Activated naive CD8-positive, alpha-beta T cell treated with anti-CD3 and anti-CD28 coated beads, Interleukin-2, amount 50 U/mL, for 24 hours (primary cell): Measurements from ENCODE around the gene MRPL1.

ENCODE experiments used
- ATAC-seq: fragments of 150-1000 bp; cut with Tn5 transposase; one replicate; pipeline ENCODE4 v1.10.0; 2021
- DNase-seq: peaks from one replicate; pipeline ENCODE4 v3.0.0; 2021
- H3K27ac Mint-ChIP-seq: one replicate; pipeline ENCODE4 v1.8.0; 2021; ENCODE audit warnings: mild to moderate bottlenecking, mixed read lengths
- H3K27me3 Mint-ChIP-seq: one replicate; pipeline ENCODE4 v1.8.0; 2021; ENCODE audit warnings: mixed read lengths
- H3K36me3 Mint-ChIP-seq: one replicate; pipeline ENCODE4 v1.8.0; 2021; ENCODE audit warnings: low read depth, mixed read lengths
- H3K4me1 Mint-ChIP-seq: one replicate; pipeline ENCODE4 v1.8.0; 2021; ENCODE audit warnings: mixed read lengths
- H3K4me3 Mint-ChIP-seq: one replicate; pipeline ENCODE4 v1.8.0; 2021; ENCODE audit warnings: mild to moderate bottlenecking, moderate library complexity, mixed read lengths
- H3K9me3 Mint-ChIP-seq: one replicate; pipeline ENCODE4 v1.8.0; 2021; ENCODE audit warnings: mixed read lengths

The MRPL1 gene

GRCh38 chr4:77872723-77873445 lies 10.3 kb downstream of the MRPL1 start:
- H3K36me3 Mint-ChIP-seq: peaks cover 38% of the 10 kb centered on the region
- ATAC-seq: no peak
- no peak overlapping the region for H3K27ac Mint-ChIP-seq

DNA sequence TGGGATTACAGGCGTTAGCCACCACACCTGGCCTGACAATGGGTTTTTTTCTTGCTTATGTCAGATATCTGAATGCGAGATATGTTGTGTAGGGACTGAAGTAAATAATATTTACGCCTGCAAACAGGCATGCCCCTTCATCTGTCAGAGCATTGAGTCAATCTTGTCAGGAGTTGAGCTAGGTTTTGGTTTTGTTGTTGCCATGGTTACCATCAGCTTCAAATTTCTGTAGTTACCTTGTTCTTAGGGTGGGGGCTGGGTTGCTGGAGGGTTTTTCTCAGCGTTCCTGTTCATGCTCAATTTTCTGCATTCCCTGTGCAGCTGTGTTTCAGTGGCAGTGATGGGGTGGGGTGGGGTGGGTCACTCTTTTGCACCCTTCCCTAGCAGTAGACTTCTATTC lies 14.5 kb downstream of the MRPL1 start:
- no peak for DNase-seq

More at GRCh38 chr4:77872723-77873445, 10.3 kb downstream of the MRPL1 start:
- H3K9me3 Mint-ChIP-seq: no peaks in the 10 kb centered on the region
- H3K27me3 Mint-ChIP-seq: no peaks in the 10 kb centered on the region
- H3K4me3 Mint-ChIP-seq: no peak overlapping the region
- DNase-seq: no peak
- H3K4me1 Mint-ChIP-seq: peaks cover 22% of the 10 kb centered on the region

GRCh38 chr4:77877771-77878565 lies 15.3 kb downstream of the MRPL1 start:
- H3K4me1 Mint-ChIP-seq: peaks cover 11% of the 10 kb centered on the region
- DNase-seq (no peak), ATAC-seq (no peak)
- H3K9me3 Mint-ChIP-seq: no peaks in the 10 kb centered on the region
- H3K27me3 Mint-ChIP-seq: no peaks in the 10 kb centered on the region
- no peak overlapping the region for H3K4me3 Mint-ChIP-seq
- no peak overlapping the region for H3K27ac Mint-ChIP-seq
- H3K36me3 Mint-ChIP-seq: peaks cover 54% of the 10 kb centered on the region

More for the DNA sequence above, 14.5 kb downstream of the MRPL1 start:
- Mint-ChIP-seq H3K27me3 (no peaks in the 10 kb centered on the region), H3K36me3 (peaks cover 54% of the 10 kb centered on the region), H3K9me3 (no peaks in the 10 kb centered on the region), H3K27ac (no peak overlapping the region), H3K4me1 (peaks cover 11% of the 10 kb centered on the region), H3K4me3 (no peak overlapping the region)
- no peak for ATAC-seq

DNA sequence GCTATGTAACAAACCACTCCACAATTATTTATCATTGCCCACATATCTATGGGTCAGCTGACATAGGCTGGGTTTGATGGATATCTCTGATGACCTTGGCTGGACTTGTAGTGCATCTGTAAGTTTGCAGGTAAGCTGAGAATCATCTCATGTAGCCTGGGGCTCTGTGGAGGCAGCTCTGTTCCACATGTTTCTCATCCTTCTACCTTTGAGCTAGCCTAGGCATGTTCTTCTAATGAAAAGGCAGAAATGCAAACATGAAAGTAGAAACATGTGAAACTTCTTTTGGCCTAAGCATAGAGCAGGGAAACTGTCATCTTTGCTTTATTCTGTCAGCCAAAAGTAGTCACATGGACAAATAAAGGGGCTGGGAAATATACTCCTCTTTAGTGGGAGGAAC lies 18.2 kb downstream of the MRPL1 start:
- DNase-seq: no peak
- Mint-ChIP-seq H3K9me3 (no peaks in the 10 kb centered on the region), H3K4me3 (no peak overlapping the region), H3K36me3 (peaks cover 58% of the 10 kb centered on the region), H3K4me1 (peaks cover 11% of the 10 kb centered on the region), H3K27me3 (no peaks in the 10 kb centered on the region), H3K27ac (no peak overlapping the region)
- no peak for ATAC-seq

DNA sequence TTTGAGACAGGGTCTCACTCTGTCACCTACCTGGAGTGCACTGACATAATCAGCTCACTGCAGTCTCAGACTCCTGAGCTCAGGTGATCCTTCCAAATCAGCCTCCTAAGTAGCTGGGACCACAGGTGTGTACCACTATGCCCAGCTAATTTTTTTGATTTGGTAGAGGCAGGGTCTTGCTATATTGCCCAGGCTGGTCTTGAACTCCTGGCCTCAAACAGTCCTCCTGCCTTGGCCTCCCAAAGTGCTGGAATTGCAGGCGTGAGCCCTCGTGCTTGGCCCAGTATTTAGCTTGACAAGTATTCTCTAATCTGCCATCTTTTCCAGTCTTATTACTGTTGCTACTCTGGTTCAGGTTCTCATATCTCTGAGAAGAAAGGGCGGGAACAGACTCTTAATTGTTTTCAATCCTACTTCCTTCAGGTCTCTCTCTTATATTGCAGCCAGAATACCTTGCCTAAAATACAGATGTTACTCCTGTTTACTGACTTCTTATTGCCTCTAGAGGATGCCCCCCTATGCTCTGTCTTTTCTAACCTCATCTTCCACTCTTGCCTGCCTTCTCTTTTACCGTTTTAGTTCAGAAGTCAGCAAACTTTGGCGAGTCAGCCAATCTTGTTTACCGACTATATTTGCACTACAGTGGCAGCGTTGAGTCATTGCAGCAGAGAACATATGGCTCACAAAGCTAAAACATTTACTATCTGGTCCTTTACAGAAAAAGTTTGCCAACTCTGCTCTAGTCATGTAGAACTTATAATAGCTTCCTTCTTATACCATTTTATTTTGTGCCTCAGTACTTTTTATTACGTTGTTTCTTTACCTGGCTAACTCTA lies 19.0 kb downstream of the MRPL1 start:
- no peak for ATAC-seq
- H3K27ac Mint-ChIP-seq: no peak overlapping the region
- DNase-seq: no peak
- no peak overlapping the region for H3K4me3 Mint-ChIP-seq
- H3K27me3 Mint-ChIP-seq: no peaks in the 10 kb centered on the region
- H3K36me3 Mint-ChIP-seq: peaks cover 56% of the 10 kb centered on the region
- no peaks in the 10 kb centered on the region for H3K9me3 Mint-ChIP-seq
- peaks cover 11% of the 10 kb centered on the region for H3K4me1 Mint-ChIP-seq

DNA sequence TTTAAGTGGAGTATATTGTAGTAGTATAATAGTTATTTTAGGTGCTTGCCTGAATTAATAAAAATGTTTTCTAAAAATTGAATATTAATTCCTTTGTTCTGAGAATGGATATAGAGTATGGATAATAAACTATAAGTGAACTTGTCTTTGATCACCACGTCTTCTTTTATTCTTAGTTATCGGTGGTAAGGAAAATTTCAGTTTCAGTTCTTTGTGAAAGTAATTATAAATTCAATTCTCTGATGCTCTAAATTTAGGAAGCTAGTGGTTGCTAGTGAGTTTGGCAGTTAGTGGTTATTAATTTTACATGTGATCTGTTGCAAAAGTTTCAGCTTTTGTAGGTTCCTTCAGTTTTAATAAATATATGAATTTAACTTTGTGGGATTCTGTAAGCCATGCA lies 30.8 kb downstream of the MRPL1 start:
- peaks cover 28% of the 10 kb centered on the region for H3K4me1 Mint-ChIP-seq
- peak overlapping the region; percentile 67 for H3K27ac Mint-ChIP-seq
- no peak for ATAC-seq
- H3K27me3 Mint-ChIP-seq: no peaks in the 10 kb centered on the region
- peaks cover 69% of the 10 kb centered on the region for H3K36me3 Mint-ChIP-seq
- H3K9me3 Mint-ChIP-seq: no peaks in the 10 kb centered on the region
- peak overlapping the region; percentile 30 for H3K4me3 Mint-ChIP-seq
- no peak for DNase-seq

- DNase-seq (no peak), ATAC-seq (no peak)
- Mint-ChIP-seq H3K27ac (no peak overlapping the region), H3K9me3 (no peaks in the 10 kb centered on the region), H3K4me3 (no peak overlapping the region), H3K36me3 (peaks cover 60% of the 10 kb centered on the region), H3K4me1 (peaks cover 18% of the 10 kb centered on the region), H3K27me3 (no peaks in the 10 kb centered on the region)
Observed at GRCh38 chr4:77899607-77900006, 37.0 kb downstream of the MRPL1 start.

DNA sequence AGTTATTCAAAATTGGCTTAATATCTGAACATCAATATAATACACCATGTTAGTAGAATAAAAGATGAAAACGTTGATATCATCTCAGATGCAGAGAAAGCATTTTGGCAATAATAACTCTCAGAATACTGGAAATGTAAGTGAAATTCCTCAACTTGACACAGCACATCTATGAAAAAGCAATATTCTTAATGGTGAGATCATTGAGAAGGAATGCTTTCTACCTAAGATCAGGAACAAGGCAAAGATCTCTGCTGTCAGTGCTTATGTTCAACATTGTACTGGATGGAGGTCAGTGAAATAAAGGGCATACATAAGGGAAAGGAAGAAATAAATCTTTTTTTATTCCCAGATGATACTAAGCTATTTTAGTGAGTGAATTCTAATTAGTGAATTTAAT lies 40.6 kb downstream of the MRPL1 start:
- Mint-ChIP-seq H3K36me3 (peaks cover 63% of the 10 kb centered on the region), H3K9me3 (no peaks in the 10 kb centered on the region), H3K4me3 (no peak overlapping the region), H3K27ac (no peak overlapping the region), H3K4me1 (peaks cover 15% of the 10 kb centered on the region), H3K27me3 (no peaks in the 10 kb centered on the region)
- ATAC-seq: no peak
- no peak for DNase-seq

DNA sequence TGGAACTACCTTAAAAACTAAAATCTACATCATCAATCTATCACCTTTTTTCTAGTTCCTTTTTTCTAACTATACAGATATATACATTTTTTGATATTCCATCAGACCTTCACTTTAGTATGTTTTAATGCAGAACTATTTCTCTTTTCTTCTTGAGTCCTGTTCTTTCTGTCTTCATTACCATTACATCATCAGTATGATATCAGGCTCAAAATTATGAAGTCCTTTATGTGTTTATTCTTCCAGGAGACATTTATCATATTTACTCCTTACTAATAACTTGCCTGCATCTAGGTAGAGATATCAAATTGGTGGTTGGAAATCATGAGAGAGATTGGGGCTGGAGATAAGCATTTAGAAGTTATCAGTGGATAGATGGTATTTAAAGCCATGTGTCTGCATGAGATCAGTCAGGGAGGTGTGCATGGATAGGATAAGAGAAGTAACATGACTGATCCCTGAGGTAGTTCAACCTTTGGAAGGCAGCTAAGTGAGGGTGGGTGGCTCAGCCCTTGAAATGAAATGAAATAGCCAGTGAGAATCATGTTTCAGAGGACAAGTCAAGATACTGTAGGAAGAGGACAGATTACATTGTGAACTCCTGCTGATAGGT lies 43.1 kb downstream of the MRPL1 start:
- Mint-ChIP-seq H3K36me3 (peaks cover 65% of the 10 kb centered on the region), H3K27me3 (no peaks in the 10 kb centered on the region)
- no peak for ATAC-seq

GRCh38 chr4:77910676-77911075 lies 48.0 kb downstream of the MRPL1 start:
- Mint-ChIP-seq H3K4me1 (peaks cover 5% of the 10 kb centered on the region), H3K9me3 (peaks cover 4% of the 10 kb centered on the region), H3K36me3 (peaks cover 73% of the 10 kb centered on the region), H3K27ac (no peak overlapping the region), H3K4me3 (no peak overlapping the region), H3K27me3 (no peaks in the 10 kb centered on the region)
- no peak for DNase-seq
- no peak for ATAC-seq

More for the DNA sequence above, 43.1 kb downstream of the MRPL1 start:
- DNase-seq: no peak
- no peak overlapping the region for H3K4me3 Mint-ChIP-seq
- peaks cover 6% of the 10 kb centered on the region for H3K4me1 Mint-ChIP-seq
- H3K27ac Mint-ChIP-seq: no peak overlapping the region
- H3K9me3 Mint-ChIP-seq: no peaks in the 10 kb centered on the region

DNA sequence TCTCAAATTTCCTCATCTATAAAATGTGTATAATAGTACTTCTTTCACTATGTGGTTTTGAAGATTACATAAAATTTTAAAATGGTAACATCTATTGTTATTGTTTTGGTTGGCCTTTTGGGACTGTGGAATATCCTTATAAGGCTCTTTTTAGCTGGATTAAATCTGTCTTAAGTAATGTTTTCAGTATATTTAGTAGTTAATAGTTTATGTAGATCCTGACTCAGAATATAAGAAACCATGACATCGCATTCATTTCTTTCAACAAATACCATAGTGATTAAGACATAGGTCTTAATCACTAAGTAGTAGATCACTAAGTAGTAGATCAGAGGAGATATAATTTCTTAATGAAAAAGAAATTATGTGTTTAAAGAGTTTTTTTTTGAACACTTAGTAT lies 48.5 kb downstream of the MRPL1 start:
- no peak overlapping the region for H3K27ac Mint-ChIP-seq

DNA sequence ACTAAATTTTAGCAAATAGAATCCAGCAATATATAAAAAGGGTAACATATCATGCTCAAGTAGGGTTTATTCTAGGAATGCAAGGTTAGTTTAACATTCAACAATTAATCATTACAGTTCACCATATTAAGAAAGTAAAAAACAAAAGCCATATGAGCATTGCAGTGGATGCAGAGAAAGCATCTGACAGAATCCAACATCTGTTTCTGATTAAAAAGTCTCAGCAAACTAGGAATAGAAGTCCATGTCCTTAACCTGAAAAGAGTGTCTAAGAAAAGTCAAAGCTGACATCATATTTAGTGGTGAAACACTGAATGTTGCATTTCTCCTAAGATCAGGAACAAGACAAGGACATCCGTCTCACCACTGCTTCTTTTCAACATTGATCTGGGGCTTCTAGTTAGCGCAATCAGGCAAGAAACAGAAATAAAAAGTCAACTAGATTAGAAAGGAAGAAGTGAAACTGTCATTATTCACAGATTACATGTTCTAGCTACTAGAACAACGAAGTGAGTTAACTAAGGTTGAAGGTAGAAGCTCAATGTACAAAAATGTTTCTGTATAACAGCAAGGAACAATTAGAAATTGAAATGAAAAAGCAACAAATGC lies 49.3 kb downstream of the MRPL1 start:
- Mint-ChIP-seq H3K27me3 (no peaks in the 10 kb centered on the region), H3K27ac (no peak overlapping the region), H3K9me3 (peaks cover 4% of the 10 kb centered on the region), H3K4me3 (no peak overlapping the region), H3K4me1 (peaks cover 4% of the 10 kb centered on the region), H3K36me3 (peaks cover 65% of the 10 kb centered on the region)
- ATAC-seq: no peak
- DNase-seq: no peak

More for the DNA sequence above, 48.5 kb downstream of the MRPL1 start:
- DNase-seq (no peak), ATAC-seq (no peak)
- Mint-ChIP-seq H3K27me3 (no peaks in the 10 kb centered on the region), H3K9me3 (peaks cover 4% of the 10 kb centered on the region), H3K4me3 (no peak overlapping the region), H3K4me1 (peaks cover 3% of the 10 kb centered on the region), H3K36me3 (peaks cover 70% of the 10 kb centered on the region)

DNA sequence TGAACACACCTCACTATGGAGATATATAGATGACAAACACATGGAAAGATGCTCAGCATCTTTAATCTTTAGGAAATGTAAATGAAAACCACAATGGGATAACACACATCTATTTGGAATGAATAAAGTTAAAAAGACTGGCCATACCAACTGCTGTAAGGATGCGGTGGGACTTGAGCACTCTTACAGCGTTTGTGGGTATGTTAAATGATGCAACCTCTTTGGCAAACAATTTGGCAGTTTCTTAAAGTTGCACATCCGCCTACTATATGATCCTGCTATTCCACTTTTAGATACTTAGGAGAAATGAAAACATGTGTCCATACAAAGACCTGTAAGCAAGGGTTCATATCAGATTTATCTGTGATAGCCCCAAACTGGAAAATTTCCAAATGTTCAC lies 50.7 kb downstream of the MRPL1 start:
- no peak for ATAC-seq
- Mint-ChIP-seq H3K4me1 (peaks cover 11% of the 10 kb centered on the region), H3K36me3 (peaks cover 57% of the 10 kb centered on the region), H3K4me3 (no peak overlapping the region), H3K27me3 (no peaks in the 10 kb centered on the region), H3K27ac (no peak overlapping the region), H3K9me3 (peaks cover 4% of the 10 kb centered on the region)
- DNase-seq: no peak

GRCh38 chr4:77917075-77917474 lies 54.4 kb downstream of the MRPL1 start:
- peaks cover 48% of the 10 kb centered on the region for H3K36me3 Mint-ChIP-seq
- peak overlapping the region; percentile 32 for H3K27ac Mint-ChIP-seq
- no peaks in the 10 kb centered on the region for H3K9me3 Mint-ChIP-seq
- ATAC-seq (no peak), DNase-seq (no peak)
- H3K4me3 Mint-ChIP-seq: no peak overlapping the region
- H3K4me1 Mint-ChIP-seq: peaks cover 21% of the 10 kb centered on the region
- H3K27me3 Mint-ChIP-seq: no peaks in the 10 kb centered on the region
